Neural progenitor cell (in vitro differentiated cells): ENCODE results near the gene ACER3. TPM values are rescaled to one million over a fixed set of nuclear protein-coding genes. Genes with fewer than 3 reads are reported as not detected.
"Not testable (repeated sequence)": the region's sequence is repeated elsewhere in the genome, so short reads cannot be mapped to it uniquely, and the experiment has no call there.

Source experiments
- DNase-seq: peaks from one replicate; pipeline ENCODE4 v3.0.0-alpha.2; 2016; ENCODE audit warnings: low spot score
- H2AFZ ChIP-seq: fragments of 200-600 bp; sonication (generic); replicated peaks from 2 replicates; pipeline ENCODE4 v1.6.1; 2016; ENCODE audit warnings: antibody characterized with exemption
- H3F3A ChIP-seq: fragments of 200-600 bp; sonication (generic); 2 replicates; pipeline ENCODE4 v1.6.1; 2016; ENCODE audit warnings: antibody characterized with exemption, low read depth
- H3K27ac ChIP-seq: fragments of 200-600 bp; sonication (generic); 2 replicates; pipeline ENCODE4 v1.5.1; 2016; ENCODE audit warnings: mild to moderate bottlenecking
- H3K27me3 ChIP-seq: fragments of 200-600 bp; sonication (generic); 2 replicates; pipeline ENCODE4 v1.6.1; 2016; ENCODE audit warnings: mild to moderate bottlenecking, moderate library complexity
- H3K36me3 ChIP-seq: fragments of 200-600 bp; sonication (generic); 2 replicates; pipeline ENCODE4 v1.5.1; 2016
- H3K4me1 ChIP-seq: fragments of 200-600 bp; sonication (generic); 2 replicates; pipeline ENCODE4 v1.6.1; 2016; ENCODE audit warnings: mixed run types
- H3K4me2 ChIP-seq: fragments of 200-600 bp; sonication (generic); 2 replicates; pipeline ENCODE4 v1.6.1; 2016
- H3K4me3 ChIP-seq: fragments of 200-600 bp; sonication (generic); 2 replicates; pipeline ENCODE4 v1.5.1; 2016
- H3K79me2 ChIP-seq: fragments of 200-600 bp; sonication (generic); 2 replicates; pipeline ENCODE4 v1.6.1; 2016; ENCODE audit warnings: low read depth
- H3K9ac ChIP-seq: fragments of 200-600 bp; sonication (generic); 2 replicates; pipeline ENCODE4 v1.6.1; 2016
- H3K9me3 ChIP-seq: fragments of 200-600 bp; sonication (generic); 2 replicates; pipeline ENCODE4 v1.5.1; 2016; ENCODE audit warnings: low read depth
- H4K20me1 ChIP-seq: fragments of 200-600 bp; sonication (generic); 2 replicates; pipeline ENCODE4 v1.6.1; 2016; ENCODE audit warnings: low read depth
- H3K27ac Mint-ChIP-seq: 3 replicates; pipeline ENCODE4 v1.8.0; 2021; ENCODE audit warnings: mixed read lengths
- H3K27me3 Mint-ChIP-seq: 2 replicates; pipeline ENCODE4 v1.8.0; 2022; ENCODE audit warnings: low read depth, mild to moderate bottlenecking, inconsistent platforms, moderate library complexity, mixed read lengths; ENCODE audit not compliant: insufficient read depth
- H3K36me3 Mint-ChIP-seq: 3 replicates; pipeline ENCODE4 v1.8.0; 2021; ENCODE audit warnings: mixed read lengths
- H3K4me1 Mint-ChIP-seq: 3 replicates; pipeline ENCODE4 v1.8.0; 2021; ENCODE audit warnings: mixed read lengths
- H3K4me3 Mint-ChIP-seq: 3 replicates; pipeline ENCODE4 v1.8.0; 2021; ENCODE audit warnings: mild to moderate bottlenecking, moderate library complexity, mixed read lengths
- H3K9me3 Mint-ChIP-seq: 3 replicates; pipeline ENCODE4 v1.8.0; 2020; ENCODE audit warnings: mixed read lengths
- EZH2 ChIP-seq: fragments of 200-600 bp; sonication (generic); IDR thresholded peaks from 2 replicates; pipeline ENCODE4 v1.6.1; 2017; ENCODE audit warnings: antibody characterized with exemption, mild to moderate bottlenecking, moderate library complexity
- EZH2phosphoT487 ChIP-seq: fragments of 200-600 bp; sonication (generic); IDR thresholded peaks from 2 replicates; pipeline ENCODE4 v1.6.1; 2017; ENCODE audit warnings: antibody characterized with exemption
- total RNA-seq: library from RNA; depleted of rRNA; stranded (reverse); fragments of >200 nt; gene quantifications from 2 replicates; pipeline ENCODE4 v1.2.3, GENCODE V29; 2015; ENCODE audit warnings: low replicate concordance
- TF ChIP-seq, protein P1 (sequence below): fragments of 200-600 bp; sonication (generic); IDR thresholded peaks from 2 replicates; pipeline ENCODE4 v1.5.1; 2017; ENCODE audit warnings: antibody characterized with exemption, mild to moderate bottlenecking

The ACER3 gene
- total RNA-seq, 1 donor from 2014 or later: 18.9 TPM

DNA sequence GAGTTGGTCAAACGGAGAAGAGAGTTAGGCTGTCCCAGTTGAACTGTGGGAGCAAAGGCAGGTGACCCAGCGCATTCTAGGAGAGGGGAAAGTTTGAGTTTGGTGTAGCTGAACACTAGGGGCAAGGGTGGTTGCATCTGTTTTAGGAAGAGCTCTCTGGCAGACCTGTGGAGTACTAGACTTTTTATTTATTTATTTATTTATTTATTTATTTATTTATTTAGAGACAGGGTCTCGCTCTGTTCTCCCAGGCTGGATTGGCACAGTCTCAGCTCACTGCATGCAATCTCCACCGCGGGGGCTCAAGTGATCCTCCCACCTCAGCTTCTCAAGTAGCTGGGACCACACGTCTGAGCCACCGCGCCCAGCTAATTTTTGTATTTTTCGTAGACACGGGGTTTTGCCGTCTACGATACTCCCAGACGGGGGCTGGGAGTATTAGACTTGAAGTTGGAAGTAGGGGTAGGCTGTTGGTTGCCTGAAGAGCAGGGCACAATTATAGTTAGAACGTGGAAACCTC lies 950 bp upstream of the ACER3 start:
- TF ChIP-seq EZH2phosphoT487 (no peak), EZH2 (no peak)
- TF ChIP-seq, protein P1, sequence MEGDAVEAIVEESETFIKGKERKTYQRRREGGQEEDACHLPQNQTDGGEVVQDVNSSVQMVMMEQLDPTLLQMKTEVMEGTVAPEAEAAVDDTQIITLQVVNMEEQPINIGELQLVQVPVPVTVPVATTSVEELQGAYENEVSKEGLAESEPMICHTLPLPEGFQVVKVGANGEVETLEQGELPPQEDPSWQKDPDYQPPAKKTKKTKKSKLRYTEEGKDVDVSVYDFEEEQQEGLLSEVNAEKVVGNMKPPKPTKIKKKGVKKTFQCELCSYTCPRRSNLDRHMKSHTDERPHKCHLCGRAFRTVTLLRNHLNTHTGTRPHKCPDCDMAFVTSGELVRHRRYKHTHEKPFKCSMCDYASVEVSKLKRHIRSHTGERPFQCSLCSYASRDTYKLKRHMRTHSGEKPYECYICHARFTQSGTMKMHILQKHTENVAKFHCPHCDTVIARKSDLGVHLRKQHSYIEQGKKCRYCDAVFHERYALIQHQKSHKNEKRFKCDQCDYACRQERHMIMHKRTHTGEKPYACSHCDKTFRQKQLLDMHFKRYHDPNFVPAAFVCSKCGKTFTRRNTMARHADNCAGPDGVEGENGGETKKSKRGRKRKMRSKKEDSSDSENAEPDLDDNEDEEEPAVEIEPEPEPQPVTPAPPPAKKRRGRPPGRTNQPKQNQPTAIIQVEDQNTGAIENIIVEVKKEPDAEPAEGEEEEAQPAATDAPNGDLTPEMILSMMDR: no peak
- no peaks in the 10 kb centered on the region for H3K27me3 ChIP-seq
- no peaks in the 10 kb centered on the region for H3K36me3 ChIP-seq
- H4K20me1 ChIP-seq: peaks cover 7% of the 10 kb centered on the region
- DNase-seq: no peak
- H3F3A ChIP-seq: peaks cover 4% of the 10 kb centered on the region
- Mint-ChIP-seq H3K4me1 (peaks cover 13% of the 10 kb centered on the region), H3K36me3 (peaks cover 2% of the 10 kb centered on the region), H3K4me3 (peak overlapping the region; percentile 78), H3K9me3 (no peaks in the 10 kb centered on the region), H3K27ac (no peak overlapping the region), H3K27me3 (peaks cover 2% of the 10 kb centered on the region)
- peak overlapping the region; percentile 87 for H2AFZ ChIP-seq
- no peak overlapping the region for H3K4me3 ChIP-seq
- H3K79me2 ChIP-seq: peaks cover 13% of the 10 kb centered on the region
- peaks cover 12% of the 10 kb centered on the region for H3K4me1 ChIP-seq
- H3K27ac ChIP-seq: no peak overlapping the region
- H3K9ac ChIP-seq: no peak overlapping the region
- H3K9me3 ChIP-seq: no peaks in the 10 kb centered on the region
- H3K4me2 ChIP-seq: peak overlapping the region; percentile 52

DNA sequence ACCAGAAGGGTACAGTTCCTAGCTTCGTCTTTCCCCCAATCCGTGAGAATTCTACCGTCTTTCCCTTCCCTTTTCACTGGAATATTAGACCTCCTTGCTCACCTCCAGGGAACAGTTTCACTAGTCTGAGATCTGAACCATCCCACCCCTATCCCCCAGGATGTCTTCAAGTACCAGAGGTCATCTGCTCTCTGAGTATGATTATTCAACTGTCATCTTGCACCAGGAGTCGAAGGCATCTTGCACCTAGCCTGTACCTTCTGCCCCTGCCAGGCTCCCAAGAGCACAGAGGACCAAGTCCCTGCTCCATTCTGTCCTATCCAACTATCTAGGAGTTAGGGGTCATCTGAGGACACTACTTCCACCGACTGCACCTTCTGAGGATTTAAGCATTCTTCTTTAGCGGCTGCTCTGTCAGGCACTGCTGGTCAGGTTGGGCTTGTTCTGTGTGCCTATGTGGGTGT lies 804 bp downstream of the ACER3 start:
- peaks cover 12% of the 10 kb centered on the region for H3K4me1 ChIP-seq
- peaks cover 2% of the 10 kb centered on the region for H3K27me3 Mint-ChIP-seq
- peak overlapping the region; percentile 91 for H3K4me3 Mint-ChIP-seq
- peaks cover 7% of the 10 kb centered on the region for H4K20me1 ChIP-seq
- H3F3A ChIP-seq: peaks cover 4% of the 10 kb centered on the region
- H3K27ac Mint-ChIP-seq: peak overlapping the region; percentile 87
- H3K27ac ChIP-seq: no peak overlapping the region
- DNase-seq: peak; percentile 21
- no peaks in the 10 kb centered on the region for H3K36me3 ChIP-seq
- H3K27me3 ChIP-seq: no peaks in the 10 kb centered on the region
- peaks cover 2% of the 10 kb centered on the region for H3K36me3 Mint-ChIP-seq
- H3K9ac ChIP-seq: peak overlapping the region; percentile 6
- H2AFZ ChIP-seq: peak overlapping the region; percentile 92
- no peaks in the 10 kb centered on the region for H3K9me3 ChIP-seq
- H3K4me2 ChIP-seq: peak overlapping the region; percentile 93
- no peaks in the 10 kb centered on the region for H3K9me3 Mint-ChIP-seq
- no peak for TF ChIP-seq EZH2phosphoT487
- TF ChIP-seq EZH2: no peak
- TF ChIP-seq, protein P1: no peak
- H3K79me2 ChIP-seq: peaks cover 17% of the 10 kb centered on the region
- H3K4me3 ChIP-seq: peak overlapping the region; percentile 91
- peaks cover 13% of the 10 kb centered on the region for H3K4me1 Mint-ChIP-seq

DNA sequence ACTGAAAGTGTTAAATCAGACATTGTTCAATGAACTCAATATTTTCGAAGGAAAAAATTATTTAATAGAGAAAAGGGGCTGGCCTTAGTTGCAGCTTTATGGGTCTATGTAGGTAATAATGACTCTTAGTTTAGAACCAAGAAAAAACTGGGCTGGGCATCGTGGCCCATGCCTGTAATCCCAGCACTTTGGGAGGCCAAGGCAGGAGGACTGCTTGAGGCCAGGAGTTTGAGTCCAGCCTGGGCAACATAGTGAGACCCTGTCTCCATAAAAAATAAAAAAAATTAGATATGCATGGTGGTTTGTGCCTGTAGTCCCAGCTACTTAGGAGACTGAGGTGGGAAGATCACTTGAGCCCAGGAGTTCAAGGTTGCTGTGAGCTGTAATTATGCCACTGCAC lies 2.1 kb downstream of the ACER3 start:
- H3F3A ChIP-seq, H3K27me3 ChIP-seq, H3K9ac ChIP-seq, H3K36me3 ChIP-seq, H3K4me2 ChIP-seq, H3K9me3 ChIP-seq, H3K27ac Mint-ChIP-seq, DNase-seq, H3K4me3 ChIP-seq, H3K9me3 Mint-ChIP-seq, H3K27me3 Mint-ChIP-seq, H3K4me3 Mint-ChIP-seq, H3K27ac ChIP-seq, H2AFZ ChIP-seq, H3K36me3 Mint-ChIP-seq, H4K20me1 ChIP-seq: not testable (repeated sequence)
- peaks cover 17% of the 10 kb centered on the region for H3K79me2 ChIP-seq
- H3K4me1 Mint-ChIP-seq: peaks cover 13% of the 10 kb centered on the region
- H3K4me1 ChIP-seq: peaks cover 12% of the 10 kb centered on the region

DNA sequence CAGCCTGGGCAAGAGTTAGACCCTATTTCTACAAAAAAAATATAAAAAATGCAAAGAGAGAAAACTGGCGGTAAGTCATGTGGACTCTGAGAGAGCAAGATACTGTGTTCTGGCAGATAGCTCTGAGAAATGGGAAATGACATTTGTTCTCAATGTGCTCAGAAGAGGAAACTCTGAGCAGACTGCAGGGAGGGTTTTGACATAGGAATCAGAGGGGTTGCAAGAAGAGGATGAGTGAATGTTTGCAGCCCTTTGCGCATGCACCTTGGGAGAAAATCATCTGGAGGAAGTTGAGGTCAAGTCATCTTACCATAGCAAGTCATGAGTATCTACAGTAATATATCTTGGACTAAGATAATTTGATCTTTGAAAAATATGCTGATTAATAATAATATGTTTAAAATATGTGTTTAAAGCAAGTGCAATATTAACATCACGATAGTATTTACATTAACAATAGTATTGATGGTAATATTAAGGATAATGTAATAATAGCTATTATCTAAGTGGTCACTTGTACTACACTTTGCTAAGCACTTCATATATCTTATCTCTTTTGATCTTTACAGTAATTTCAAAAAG lies 2.6 kb downstream of the ACER3 start:
- H3K79me2 ChIP-seq: peaks cover 17% of the 10 kb centered on the region
- H3K9me3 Mint-ChIP-seq: no peaks in the 10 kb centered on the region
- TF ChIP-seq EZH2phosphoT487: no peak
- TF ChIP-seq EZH2: no peak
- TF ChIP-seq, protein P1: no peak
- no peak for DNase-seq
- H3F3A ChIP-seq: peaks cover 4% of the 10 kb centered on the region
- H3K4me2 ChIP-seq: no peak overlapping the region
- H3K4me3 ChIP-seq: no peak overlapping the region
- no peak overlapping the region for H2AFZ ChIP-seq
- H3K9ac ChIP-seq: no peak overlapping the region
- peaks cover 6% of the 10 kb centered on the region for H3K36me3 Mint-ChIP-seq
- peaks cover 13% of the 10 kb centered on the region for H3K4me1 Mint-ChIP-seq
- peaks cover 7% of the 10 kb centered on the region for H4K20me1 ChIP-seq
- peaks cover 2% of the 10 kb centered on the region for H3K27me3 Mint-ChIP-seq
- H3K27ac ChIP-seq: no peak overlapping the region
- H3K9me3 ChIP-seq: no peaks in the 10 kb centered on the region
- H3K27me3 ChIP-seq: no peaks in the 10 kb centered on the region
- H3K27ac Mint-ChIP-seq: no peak overlapping the region
- peaks cover 12% of the 10 kb centered on the region for H3K4me1 ChIP-seq
- H3K4me3 Mint-ChIP-seq: no peak overlapping the region
- H3K36me3 ChIP-seq: no peaks in the 10 kb centered on the region
